Fibroblast of lung (primary cell): ENCODE data around the gene FBXL13. TPM values are rescaled to one million over a fixed set of nuclear protein-coding genes. Genes with fewer than 3 reads are reported as not detected.
A peak's percentile ranks its signal among the peaks of the same experiment; 100 is the strongest.

Experiments used
- DNase-seq, 2 donors: peaks; one replicate each; pipeline versions ENCODE4 v3.0.0 to v3.0.0-alpha.2; 2010; ENCODE audit warnings: low read depth in 2 of 2
- H2AFZ ChIP-seq: 2 replicates; pipeline ENCODE4 v1.5.1; 2012; ENCODE audit warnings: low read length, control low read depth, inconsistent platforms
- H3K27ac ChIP-seq: 2 replicates; pipeline ENCODE4 v1.5.1; 2011; ENCODE audit warnings: low read length, control low read depth; ENCODE audit not compliant: insufficient read depth
- H3K27me3 ChIP-seq: 2 replicates; pipeline ENCODE4 v1.5.1; 2011; ENCODE audit warnings: mild to moderate bottlenecking, low read length; ENCODE audit not compliant: control insufficient read depth, insufficient read depth
- H3K36me3 ChIP-seq: 2 replicates; pipeline ENCODE4 v1.5.1; 2011; ENCODE audit warnings: low read length; ENCODE audit not compliant: control insufficient read depth, insufficient read depth
- H3K4me1 ChIP-seq: 2 replicates; pipeline ENCODE4 v1.5.1; 2011; ENCODE audit warnings: low read length; ENCODE audit not compliant: control insufficient read depth, insufficient read depth; ENCODE audit errors: extremely low read depth
- H3K4me2 ChIP-seq: 2 replicates; pipeline ENCODE4 v1.5.1; 2011; ENCODE audit warnings: low read length, control low read depth; ENCODE audit not compliant: insufficient read depth; ENCODE audit errors: extremely low read depth
- H3K4me3 ChIP-seq, 4 experiments: fragments of 200-600 bp in 1 of 4; sonication (generic) in 1 of 4; replicated peaks in 1 of 4; 2 replicates each; pipeline ENCODE4 v1.5.1; 2011 to 2016; ENCODE audit warnings: low read length in 4 of 4, low read depth in 3 of 4, mild to moderate bottlenecking in 3 of 4, control low read depth in 2 of 4, inconsistent platforms in 1 of 4, mixed read lengths in 1 of 4; ENCODE audit not compliant: insufficient read depth in 1 of 4; ENCODE audit errors: control extremely low read depth in 1 of 4
- H3K79me2 ChIP-seq: 2 replicates; pipeline ENCODE4 v1.5.1; 2012; ENCODE audit warnings: mild to moderate bottlenecking, low read length, inconsistent platforms; ENCODE audit not compliant: control insufficient read depth, insufficient read depth
- H3K9ac ChIP-seq: 2 replicates; pipeline ENCODE4 v1.5.1; 2011; ENCODE audit warnings: mild to moderate bottlenecking, low read length, control low read depth; ENCODE audit not compliant: insufficient read depth
- H3K9me3 ChIP-seq: 2 replicates; pipeline ENCODE4 v1.5.1; 2012; ENCODE audit warnings: low read depth, low read length; ENCODE audit not compliant: control insufficient read depth, insufficient read depth
- H4K20me1 ChIP-seq: 2 replicates; pipeline ENCODE4 v1.5.1; 2011; ENCODE audit warnings: low read length; ENCODE audit not compliant: control insufficient read depth, insufficient read depth; ENCODE audit errors: extremely low read depth
- EZH2 ChIP-seq: IDR thresholded peaks from 2 replicates; pipeline ENCODE4 v1.5.1; 2012; ENCODE audit warnings: low read length, control low read depth, mild to moderate bottlenecking; ENCODE audit errors: missing control alignments
- polyA plus RNA-seq, 2 donors: library from polyadenylated mRNA; depleted of rRNA in 1 of 2; stranded (reverse) in 1 of 2; unstranded in 1 of 2; fragments of >200 nt; gene quantifications; 2 replicates each; pipeline ENCODE4 v1.2.1, GENCODE V29; 2011 to 2012; ENCODE audit warnings: missing spikeins in 1 of 2
- total RNA-seq: library from RNA; depleted of rRNA; stranded (reverse); fragments of >200 nt; gene quantifications from 2 replicates; pipeline ENCODE4 v1.2.1, GENCODE V29; 2014
- TF ChIP-seq, protein P1 (sequence below), 2 donors: IDR thresholded peaks in 1 of 2; conservative IDR thresholded peaks in 1 of 2; 1 replicate in 1 of 2; 2 replicates in 1 of 2; pipeline ENCODE4 v1.5.1; 2011 to 2012; ENCODE audit warnings: low read length in 2 of 2, control low read depth in 1 of 2, inconsistent platforms in 1 of 2, low read depth in 1 of 2, mild to moderate bottlenecking in 1 of 2

FBXL13 gene
- total and polyA plus RNA-seq, 2 donors (not counting 1 experiment from before 2014, with no cell fraction given): 0.41 to 0.66 TPM

DNA sequence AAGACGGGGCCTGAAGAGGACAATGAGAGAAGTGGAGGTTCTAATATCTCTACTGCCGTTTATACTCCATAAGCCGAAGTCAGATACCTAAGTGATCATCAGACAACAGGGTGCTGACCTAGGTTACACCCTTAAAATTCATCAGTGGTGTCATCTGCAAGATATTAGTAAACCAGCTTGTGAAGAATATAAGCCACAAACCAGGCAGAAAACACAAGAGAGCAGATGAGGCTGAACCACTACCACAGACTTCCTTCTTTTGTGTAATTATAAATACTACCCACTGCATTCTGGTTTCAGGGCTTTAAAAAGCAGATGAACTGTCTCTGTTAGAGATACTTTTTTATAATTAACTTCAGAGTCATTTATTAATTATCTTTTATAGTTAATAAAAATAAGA is 230.7 kb downstream of the FBXL13 start:
- Histone ChIP-seq H2AFZ (no peak overlapping the region), H3K27me3 (no peaks in the 10 kb centered on the region), H4K20me1 (no peaks in the 10 kb centered on the region), H3K9me3 (no peaks in the 10 kb centered on the region), H3K79me2 (no peaks in the 10 kb centered on the region), H3K36me3 (no peaks in the 10 kb centered on the region), H3K9ac (no peak overlapping the region), H3K4me3 (no peak overlapping the region), H3K4me2 (no peak overlapping the region), H3K4me1 (no peaks in the 10 kb centered on the region), H3K27ac (no peak overlapping the region)
- TF ChIP-seq, protein P1, sequence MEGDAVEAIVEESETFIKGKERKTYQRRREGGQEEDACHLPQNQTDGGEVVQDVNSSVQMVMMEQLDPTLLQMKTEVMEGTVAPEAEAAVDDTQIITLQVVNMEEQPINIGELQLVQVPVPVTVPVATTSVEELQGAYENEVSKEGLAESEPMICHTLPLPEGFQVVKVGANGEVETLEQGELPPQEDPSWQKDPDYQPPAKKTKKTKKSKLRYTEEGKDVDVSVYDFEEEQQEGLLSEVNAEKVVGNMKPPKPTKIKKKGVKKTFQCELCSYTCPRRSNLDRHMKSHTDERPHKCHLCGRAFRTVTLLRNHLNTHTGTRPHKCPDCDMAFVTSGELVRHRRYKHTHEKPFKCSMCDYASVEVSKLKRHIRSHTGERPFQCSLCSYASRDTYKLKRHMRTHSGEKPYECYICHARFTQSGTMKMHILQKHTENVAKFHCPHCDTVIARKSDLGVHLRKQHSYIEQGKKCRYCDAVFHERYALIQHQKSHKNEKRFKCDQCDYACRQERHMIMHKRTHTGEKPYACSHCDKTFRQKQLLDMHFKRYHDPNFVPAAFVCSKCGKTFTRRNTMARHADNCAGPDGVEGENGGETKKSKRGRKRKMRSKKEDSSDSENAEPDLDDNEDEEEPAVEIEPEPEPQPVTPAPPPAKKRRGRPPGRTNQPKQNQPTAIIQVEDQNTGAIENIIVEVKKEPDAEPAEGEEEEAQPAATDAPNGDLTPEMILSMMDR (conservative IDR thresholded peaks at IDR 0.05 in 1 of 2, IDR thresholded peaks at IDR 0.05 in 1 of 2; ENCODE audit: low read depth in 1 of 2, low read length in 2 of 2): no peak
- no peak for TF ChIP-seq EZH2
- DNase-seq: no peak

DNA sequence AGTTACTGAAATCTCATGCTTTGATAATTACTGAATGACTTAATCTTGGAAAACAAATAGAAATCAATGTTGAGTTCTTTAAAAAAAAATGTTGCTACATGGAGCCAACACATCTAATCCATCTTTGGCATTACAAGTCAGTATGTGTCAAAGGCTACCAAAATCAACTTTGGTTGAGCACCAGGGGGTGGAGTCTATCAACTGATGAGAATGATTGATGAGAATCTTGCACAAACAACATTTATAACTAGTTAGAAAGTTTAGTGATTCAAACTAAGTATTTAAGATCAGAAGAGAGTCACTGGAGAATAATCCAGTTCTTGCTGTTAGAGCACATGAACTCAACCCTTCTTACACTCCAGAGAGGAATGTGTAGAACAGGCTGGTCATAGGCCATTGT is 232.3 kb downstream of the FBXL13 start:
- Histone ChIP-seq H3K4me3 (no peak overlapping the region), H3K4me2 (no peak overlapping the region), H3K27me3 (no peaks in the 10 kb centered on the region), H4K20me1 (no peaks in the 10 kb centered on the region), H3K9me3 (no peaks in the 10 kb centered on the region), H2AFZ (no peak overlapping the region), H3K79me2 (no peaks in the 10 kb centered on the region), H3K27ac (no peak overlapping the region), H3K9ac (no peak overlapping the region), H3K4me1 (no peaks in the 10 kb centered on the region), H3K36me3 (no peaks in the 10 kb centered on the region)
- TF ChIP-seq, protein P1 (conservative IDR thresholded peaks at IDR 0.05 in 1 of 2, IDR thresholded peaks at IDR 0.05 in 1 of 2; ENCODE audit: low read depth in 1 of 2, low read length in 2 of 2): no peak
- TF ChIP-seq EZH2: no peak
- DNase-seq: peak in 1 of 2 donors; percentile 55

DNA sequence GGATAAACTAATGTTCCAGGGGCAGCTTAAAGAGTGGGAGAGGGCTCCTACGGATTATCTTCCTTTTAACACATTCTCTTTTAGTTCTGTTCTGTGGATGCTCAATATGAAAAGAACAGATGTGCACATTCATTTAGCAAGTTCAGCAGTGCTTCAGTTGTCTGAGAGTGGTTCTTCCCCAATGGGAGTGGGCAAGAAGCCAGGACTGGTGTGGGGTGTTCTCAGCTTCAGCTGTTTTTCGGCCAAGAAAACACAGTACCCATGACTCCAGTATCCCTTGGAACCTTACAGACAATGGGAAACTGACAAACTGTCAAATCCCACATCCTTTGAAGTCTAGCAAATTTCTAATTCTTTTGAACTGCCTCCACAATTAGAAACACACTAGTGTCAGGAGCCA is 233.3 kb downstream of the FBXL13 start:
- Histone ChIP-seq H3K4me2 (no peak overlapping the region), H3K4me1 (peaks cover 5% of the 10 kb centered on the region), H3K4me3 (no peak overlapping the region), H3K9me3 (no peaks in the 10 kb centered on the region), H4K20me1 (no peaks in the 10 kb centered on the region), H3K79me2 (no peaks in the 10 kb centered on the region), H3K36me3 (no peaks in the 10 kb centered on the region), H3K27ac (no peak overlapping the region), H3K9ac (no peak overlapping the region), H2AFZ (no peak overlapping the region), H3K27me3 (no peaks in the 10 kb centered on the region)
- TF ChIP-seq EZH2: no peak
- TF ChIP-seq, protein P1 (conservative IDR thresholded peaks at IDR 0.05 in 1 of 2, IDR thresholded peaks at IDR 0.05 in 1 of 2; ENCODE audit: low read depth in 1 of 2, low read length in 2 of 2): no peak
- DNase-seq: peak; percentile 40 to 66
